Tibial nerve (tissue), 4 donors: ENCODE results near the gene GRK2. TPM values are rescaled to one million over a fixed set of nuclear protein-coding genes. Genes with fewer than 3 reads are reported as not detected.

ENCODE experiments used
- DNase-seq, 2 donors: peaks; one replicate each; pipeline ENCODE4 v3.0.0-alpha.2; 2019; ENCODE audit warnings: low spot score in 2 of 2
- H3K27ac ChIP-seq, 4 donors: fragments of 200-600 bp; sonication (generic) in 3 of 4; one replicate each; pipeline ENCODE4 v1.5.1; 2017 to 2019; ENCODE audit warnings: mild to moderate bottlenecking in 1 of 4
- H3K27me3 ChIP-seq, 2 donors: fragments of 200-600 bp; sonication (generic) in 1 of 2; one replicate each; pipeline versions ENCODE4 v1.5.1 to v1.6.0; 2017 to 2019
- H3K36me3 ChIP-seq, 3 donors: fragments of 200-600 bp; sonication (generic); one replicate each; pipeline ENCODE4 v1.5.1; 2018 to 2019
- H3K4me1 ChIP-seq, 4 donors: fragments of 200-600 bp; sonication (generic) in 3 of 4; one replicate each; pipeline ENCODE4 v1.5.1; 2017 to 2019
- H3K4me3 ChIP-seq, 4 donors: fragments of 200-600 bp; sonication (generic) in 3 of 4; one replicate each; pipeline ENCODE4 v1.5.1; 2017 to 2019; ENCODE audit warnings: mild to moderate bottlenecking in 1 of 4, moderate library complexity in 1 of 4
- H3K9me3 ChIP-seq, 4 donors: fragments of 200-600 bp; sonication (generic) in 3 of 4; one replicate each; pipeline ENCODE4 v1.5.1; 2017 to 2019
- EP300 ChIP-seq, 2 donors: sonication (generic); formaldehyde crosslinking; IDR thresholded peaks; one replicate each; pipeline ENCODE4 v1.6.1; 2017; ENCODE audit warnings: antibody characterized with exemption in 2 of 2, mild to moderate bottlenecking in 1 of 2
- POLR2A ChIP-seq, 2 donors: fragments of 450-650 bp; IDR thresholded peaks; one replicate each; pipeline ENCODE4 v1.6.1; 2017; ENCODE audit warnings: antibody characterized with exemption in 2 of 2, mild to moderate bottlenecking in 2 of 2, moderate library complexity in 2 of 2
- WGBS, 2 donors: methylation state at CpG; one replicate each; pipeline ENCODE4 v1.1.5; 2018; 5-methylcytosine and 5-hydroxymethylcytosine counted together
- total RNA-seq, 4 donors: library from RNA; depleted of rRNA; stranded (reverse); fragments of >200 nt; gene quantifications; one replicate each; pipeline ENCODE4 v1.1.0, GENCODE V29; 2016
- TF ChIP-seq, protein P1 (sequence below), 5 experiments: fragments of 200-600 bp in 3 of 5; fragments of 450-650 bp in 2 of 5; sonication (generic) in 3 of 5; IDR thresholded peaks; one replicate each; pipeline ENCODE4 v1.5.1; 2016 to 2019; ENCODE audit warnings: antibody characterized with exemption in 5 of 5, mild to moderate bottlenecking in 3 of 5, moderate library complexity in 2 of 5

Gene GRK2
- total RNA-seq, 4 donors from 2014 or later, result 46.0 to 134 (median 65.4) TPM

DNA sequence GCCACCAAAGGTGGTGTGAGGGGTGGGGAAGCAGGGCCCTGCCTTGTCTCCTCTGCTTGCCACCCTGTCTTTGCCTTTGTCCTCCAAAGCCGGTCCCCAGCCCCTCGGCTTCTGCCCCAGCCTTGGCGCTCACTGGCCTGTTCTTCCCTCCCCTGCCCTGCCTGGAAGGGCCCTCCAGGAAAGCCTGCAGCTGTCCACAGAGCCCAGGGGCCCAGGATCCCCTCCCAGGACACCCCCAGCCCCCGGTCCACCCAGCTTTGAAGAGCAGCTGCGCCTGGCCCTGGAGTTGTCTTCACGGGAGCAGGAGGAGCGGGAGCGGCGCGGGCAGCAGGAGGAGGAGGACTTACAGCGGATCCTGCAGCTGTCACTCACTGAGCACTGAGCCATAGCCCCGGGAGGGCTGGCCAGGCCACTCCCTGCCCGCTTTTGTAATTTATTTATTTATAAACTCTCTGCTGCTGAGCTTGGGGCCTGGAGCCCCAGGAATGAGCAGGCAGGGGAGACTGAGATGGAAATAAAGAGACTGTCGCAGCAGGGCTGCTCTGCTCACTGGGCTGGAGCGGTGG is 35.8 kb downstream of the GRK2 start:
- WGBS, 2 donors, result 54 to 67% methylated on average over 15 of the region's 15 CpGs
- no peak for DNase-seq
- Histone ChIP-seq H3K27me3 (no peaks in the 10 kb centered on the region), H3K4me1 (peaks cover 0 to 36% (median 21%) of the 10 kb centered on the region in 4 donors), H3K36me3 (peaks cover 0 to 55% (median 10%) of the 10 kb centered on the region in 3 donors), H3K27ac (peak overlapping the region in 3 of 4 donors; percentile 87 to 93 (median 88)), H3K9me3 (no peaks in the 10 kb centered on the region), H3K4me3 (peak overlapping the region in 2 of 4 donors; percentile 89 to 96)
- TF ChIP-seq POLR2A (IDR thresholded peaks at IDR 0.05), result no peak
- TF ChIP-seq, protein P1, sequence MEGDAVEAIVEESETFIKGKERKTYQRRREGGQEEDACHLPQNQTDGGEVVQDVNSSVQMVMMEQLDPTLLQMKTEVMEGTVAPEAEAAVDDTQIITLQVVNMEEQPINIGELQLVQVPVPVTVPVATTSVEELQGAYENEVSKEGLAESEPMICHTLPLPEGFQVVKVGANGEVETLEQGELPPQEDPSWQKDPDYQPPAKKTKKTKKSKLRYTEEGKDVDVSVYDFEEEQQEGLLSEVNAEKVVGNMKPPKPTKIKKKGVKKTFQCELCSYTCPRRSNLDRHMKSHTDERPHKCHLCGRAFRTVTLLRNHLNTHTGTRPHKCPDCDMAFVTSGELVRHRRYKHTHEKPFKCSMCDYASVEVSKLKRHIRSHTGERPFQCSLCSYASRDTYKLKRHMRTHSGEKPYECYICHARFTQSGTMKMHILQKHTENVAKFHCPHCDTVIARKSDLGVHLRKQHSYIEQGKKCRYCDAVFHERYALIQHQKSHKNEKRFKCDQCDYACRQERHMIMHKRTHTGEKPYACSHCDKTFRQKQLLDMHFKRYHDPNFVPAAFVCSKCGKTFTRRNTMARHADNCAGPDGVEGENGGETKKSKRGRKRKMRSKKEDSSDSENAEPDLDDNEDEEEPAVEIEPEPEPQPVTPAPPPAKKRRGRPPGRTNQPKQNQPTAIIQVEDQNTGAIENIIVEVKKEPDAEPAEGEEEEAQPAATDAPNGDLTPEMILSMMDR (IDR thresholded peaks at IDR 0.05), result no peak
- TF ChIP-seq EP300 (IDR thresholded peaks at IDR 0.05), result no peak

DNA sequence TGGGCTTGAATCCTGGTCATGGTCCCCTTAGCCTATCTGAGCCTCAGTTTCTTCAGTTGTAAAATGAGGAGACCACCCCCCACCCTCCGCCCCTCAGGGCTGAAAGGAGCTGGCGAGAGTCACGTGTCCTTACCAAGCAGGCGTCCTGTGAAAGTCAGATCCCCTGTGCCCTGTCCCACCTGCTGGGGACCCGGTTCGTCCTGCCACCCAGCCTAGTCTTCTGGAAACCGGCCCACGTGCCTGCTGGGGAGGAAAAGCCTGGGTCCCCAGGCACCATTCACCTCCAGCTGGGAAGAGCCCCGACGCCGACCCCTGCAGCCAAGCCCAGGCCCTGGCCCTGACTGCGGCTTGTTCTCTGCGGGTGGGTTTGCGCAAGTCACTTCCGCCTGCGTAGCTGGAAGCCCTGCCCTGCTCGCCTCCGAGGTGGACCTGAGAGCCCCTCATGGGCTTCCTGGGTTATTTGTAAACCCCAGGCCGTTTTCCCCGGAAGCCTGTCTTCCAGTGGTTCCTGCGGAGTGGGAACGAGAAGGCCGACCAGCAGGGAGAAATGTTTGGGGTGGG is 36.4 kb downstream of the GRK2 start:
- Histone ChIP-seq H3K27ac (peak overlapping the region; percentile 52 to 93 (median 88)), H3K4me1 (peaks cover 0 to 36% (median 21%) of the 10 kb centered on the region in 4 donors), H3K36me3 (peaks cover 0 to 56% (median 10%) of the 10 kb centered on the region in 3 donors), H3K4me3 (peak overlapping the region; percentile 80 to 96 (median 91)), H3K9me3 (no peaks in the 10 kb centered on the region), H3K27me3 (no peaks in the 10 kb centered on the region)
- no peak for DNase-seq
- 22 to 30% methylated on average over 11 to 17 of the region's 23 CpGs for WGBS, 2 donors
- no peak for TF ChIP-seq EP300 (IDR thresholded peaks at IDR 0.05)

DNA sequence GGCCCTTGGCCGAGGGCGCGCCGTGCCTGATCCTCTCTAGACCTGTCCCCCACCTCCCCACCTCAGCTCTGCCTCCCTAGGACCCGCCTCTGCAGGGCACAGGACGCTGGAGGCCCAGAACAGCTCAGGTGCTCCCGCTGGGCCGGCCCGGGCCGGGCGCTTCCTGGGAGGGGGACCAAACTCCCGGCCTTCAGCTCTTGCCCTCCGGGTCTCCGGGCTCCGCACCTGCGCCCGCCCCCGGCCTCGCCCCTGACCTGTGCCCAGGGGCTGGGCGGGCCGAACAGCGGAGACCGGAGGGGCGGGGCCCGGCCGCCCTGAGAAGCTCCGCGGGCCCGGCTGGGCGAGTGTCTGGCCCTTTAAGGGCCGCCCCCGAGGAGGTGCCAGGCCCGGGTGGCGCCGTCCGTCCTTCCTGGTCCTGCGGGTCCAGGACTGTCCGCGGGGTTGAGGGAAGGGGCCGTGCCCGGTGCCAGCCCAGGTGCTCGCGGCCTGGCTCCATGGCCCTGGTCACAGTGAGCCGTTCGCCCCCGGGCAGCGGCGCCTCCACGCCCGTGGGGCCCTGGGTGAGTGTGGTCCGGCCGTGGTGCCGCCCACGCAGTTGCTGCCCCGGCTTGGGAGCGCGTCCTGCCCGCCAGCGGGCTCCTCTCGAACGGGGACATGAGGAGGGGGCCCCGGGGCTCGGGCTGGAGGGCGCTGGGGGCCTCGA is 37.0 kb downstream of the GRK2 start, which contains the start of gene SSH3:
Gene SSH3, plus strand, starts transcription at position 399 of the 703 bp plus-strand sequence. Its CDS starts 96 bp downstream, at position 495.
- TF ChIP-seq, protein P1 (IDR thresholded peaks at IDR 0.05), result no peak
- peak in 1 of 2 donors; percentile 47 for TF ChIP-seq EP300 (IDR thresholded peaks at IDR 0.05)
- Histone ChIP-seq H3K36me3 (peaks cover 0 to 58% (median 10%) of the 10 kb centered on the region in 3 donors), H3K9me3 (no peaks in the 10 kb centered on the region), H3K4me1 (peaks cover 0 to 36% (median 21%) of the 10 kb centered on the region in 4 donors), H3K4me3 (peak within 1 kb of the TSS; percentile 80 to 96 (median 91)), H3K27me3 (no peaks in the 10 kb centered on the region), H3K27ac (peak within 1 kb of the TSS; percentile 52 to 93 (median 88))
- 0 to 2% methylated on average over 29 to 54 of the region's 65 CpGs for WGBS, 2 donors
- DNase-seq, result peak; percentile 47 to 75

DNA sequence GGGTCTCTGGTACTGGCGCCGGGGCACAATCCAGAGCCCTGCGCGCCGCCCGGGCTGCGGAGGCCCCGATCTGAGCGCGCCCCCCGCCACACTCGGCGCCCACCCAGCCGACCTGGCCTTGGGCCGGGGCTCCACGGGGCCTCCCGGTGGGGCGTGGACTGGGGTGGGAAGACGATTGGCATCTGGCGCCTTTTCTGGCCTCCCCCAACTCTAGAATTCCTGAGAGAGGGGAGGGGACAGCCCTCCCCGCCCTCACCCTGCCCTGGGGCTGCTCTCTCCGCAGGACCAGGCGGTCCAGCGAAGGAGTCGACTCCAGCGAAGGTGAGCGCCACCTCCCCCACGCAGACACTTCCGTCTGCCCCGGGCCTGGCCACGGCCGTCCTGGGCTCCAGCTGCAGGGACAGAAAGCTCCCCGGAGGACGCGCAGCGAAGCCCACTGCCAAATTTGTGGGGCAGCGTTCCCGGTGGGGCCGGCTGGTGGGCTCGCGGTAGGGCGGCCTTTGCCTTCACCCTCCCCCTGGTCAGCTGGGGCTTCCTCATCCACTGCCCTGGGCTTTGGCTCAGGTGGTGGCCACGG is 37.6 kb downstream of the GRK2 start:
- Histone ChIP-seq H3K9me3 (no peaks in the 10 kb centered on the region), H3K4me1 (peaks cover 0 to 36% (median 21%) of the 10 kb centered on the region in 4 donors), H3K4me3 (peak overlapping the region; percentile 80 to 96 (median 91)), H3K27me3 (no peaks in the 10 kb centered on the region), H3K36me3 (peaks cover 0 to 58% (median 10%) of the 10 kb centered on the region in 3 donors), H3K27ac (peak overlapping the region; percentile 52 to 93 (median 88))
- no peak for DNase-seq
- TF ChIP-seq POLR2A (IDR thresholded peaks at IDR 0.05) (no peak), EP300 (IDR thresholded peaks at IDR 0.05) (no peak)
- TF ChIP-seq, protein P1 (IDR thresholded peaks at IDR 0.05), result no peak
- 5 to 14% methylated on average over 22 to 26 of the region's 43 CpGs for WGBS, 2 donors

DNA sequence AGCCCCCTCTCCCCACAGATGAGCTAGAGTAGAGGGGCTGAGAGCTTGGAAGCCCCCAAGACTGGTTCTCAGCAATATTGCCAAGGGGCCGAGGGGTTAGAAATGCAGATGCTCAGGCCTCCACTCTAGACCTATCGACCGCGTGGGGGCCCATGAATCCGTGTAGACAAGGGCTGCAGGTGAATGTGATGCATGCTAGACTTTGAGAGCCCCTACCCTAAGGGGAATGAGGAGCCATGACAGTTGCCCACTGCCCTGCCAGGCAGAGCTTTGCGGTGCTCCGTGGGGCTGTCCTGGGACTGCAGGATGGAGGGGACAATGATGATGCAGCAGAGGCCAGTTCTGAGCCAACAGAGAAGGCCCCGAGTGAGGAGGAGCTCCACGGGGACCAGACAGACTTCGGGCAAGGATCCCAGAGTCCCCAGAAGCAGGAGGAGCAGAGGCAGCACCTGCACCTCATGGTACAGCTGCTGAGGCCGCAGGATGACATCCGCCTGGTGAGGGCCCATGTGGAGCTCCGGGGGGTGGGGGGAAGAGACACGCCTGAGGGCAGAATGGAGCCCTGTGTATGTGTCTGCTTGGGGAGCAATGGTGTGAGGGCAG is 38.3 kb downstream of the GRK2 start:
- Histone ChIP-seq H3K27me3 (no peaks in the 10 kb centered on the region), H3K36me3 (peaks cover 0 to 58% (median 5%) of the 10 kb centered on the region in 3 donors)
- WGBS, 2 donors, result 81 to 85% methylated on average over 14 of the region's 14 CpGs

More for the DNA sequence above, 38.3 kb downstream of the GRK2 start:
- Histone ChIP-seq H3K27ac (peak overlapping the region in 3 of 4 donors; percentile 87 to 93 (median 88)), H3K4me3 (peak overlapping the region in 3 of 4 donors; percentile 89 to 96 (median 93)), H3K9me3 (no peaks in the 10 kb centered on the region), H3K4me1 (peaks cover 0 to 36% (median 21%) of the 10 kb centered on the region in 4 donors)
- DNase-seq, result no peak
- TF ChIP-seq EP300 (IDR thresholded peaks at IDR 0.05) (no peak), POLR2A (IDR thresholded peaks at IDR 0.05) (no peak)
- TF ChIP-seq, protein P1 (IDR thresholded peaks at IDR 0.05), result no peak
